Panc1 (cell line): ENCODE measurements around the gene MPRIP. TPM values are rescaled to one million over a fixed set of nuclear protein-coding genes. Genes with fewer than 3 reads are reported as not detected.

Experiments
- ATAC-seq: fragments of 200-7000 bp; cut with Tn5 transposase; 2 replicates; pipeline ENCODE4 v1.9.1; 2020; ENCODE audit warnings: mild to moderate bottlenecking, moderate library complexity
- BruUV-seq: library from RNA; stranded (reverse); fragments of 400-500 nt; replicated peaks from 2 replicates; lab custom pipeline; 2021; lab: Mats Ljungman, UMichigan
- CTCF ChIA-PET: fragments of 300-600 bp; sonication (Branson Sonifier 250); formaldehyde crosslinking; loops from one replicate; lab custom pipeline; 2022; ENCODE audit warnings: antibody characterized with exemption; lab: Charles Lee
- POLR2A ChIA-PET: fragments of 300-600 bp; sonication (Branson Sonifier 250); formaldehyde crosslinking; loops from one replicate; lab custom pipeline; 2022; ENCODE audit warnings: antibody characterized with exemption; lab: Charles Lee
- DNase-seq: peaks from one replicate; pipeline ENCODE4 v3.0.0-alpha.2; 2010; ENCODE audit warnings: low read depth, low spot score
- H3K27ac ChIP-seq: 2 replicates; pipeline ENCODE4 v1.5.1; 2011; ENCODE audit warnings: mild to moderate bottlenecking, low read length, inconsistent platforms
- H3K27me3 ChIP-seq: fragments of 200-500 bp; sonication (Bioruptor generic); 2 replicates; pipeline ENCODE4 v1.6.0; 2014; ENCODE audit warnings: low read length, inconsistent platforms; ENCODE audit not compliant: control insufficient read depth, insufficient read depth
- H3K36me3 ChIP-seq: fragments of 200-500 bp; sonication (Bioruptor generic); 2 replicates; pipeline ENCODE4 v1.5.1; 2014; ENCODE audit warnings: inconsistent platforms, mild to moderate bottlenecking, low read length, moderate library complexity; ENCODE audit not compliant: control insufficient read depth, insufficient read depth
- H3K4me1 ChIP-seq: 2 replicates; pipeline ENCODE4 v1.5.1; 2011; ENCODE audit warnings: inconsistent platforms, mild to moderate bottlenecking, low read length, moderate library complexity; ENCODE audit not compliant: control insufficient read depth, insufficient read depth
- H3K4me3 ChIP-seq, 2 experiments: 2 replicates each; pipeline ENCODE4 v1.5.1; 2011 to 2012; ENCODE audit warnings: low read depth in 2 of 2, low read length in 2 of 2, mild to moderate bottlenecking in 2 of 2, inconsistent platforms in 1 of 2, moderate library complexity in 1 of 2
- H3K9me3 ChIP-seq: fragments of 200-500 bp; sonication (Bioruptor generic); 2 replicates; pipeline ENCODE4 v1.5.1; 2014; ENCODE audit warnings: low read depth, mild to moderate bottlenecking, inconsistent platforms, low read length, moderate library complexity; ENCODE audit not compliant: control insufficient read depth, insufficient read depth
- CTCF ChIP-seq: fragments of 450-650 bp; IDR thresholded peaks from 2 replicates; pipeline ENCODE4 v1.5.1; 2017; ENCODE audit warnings: mild to moderate bottlenecking
- POLR2AphosphoS5 ChIP-seq: IDR thresholded peaks from 2 replicates; pipeline ENCODE4 v1.6.1; 2012; ENCODE audit warnings: mild to moderate bottlenecking, low read depth, low read length, moderate library complexity
- REST ChIP-seq, 2 experiments: IDR thresholded peaks; 2 replicates each; pipeline ENCODE4 v1.6.1; 2011 to 2012; ENCODE audit warnings: low read depth in 2 of 2, control low read depth in 1 of 2, low read length in 1 of 2, mild to moderate bottlenecking in 1 of 2, moderate library complexity in 1 of 2; ENCODE audit not compliant: insufficient read depth in 1 of 2
- SIN3A ChIP-seq: IDR thresholded peaks from 2 replicates; pipeline ENCODE4 v1.6.1; 2012; ENCODE audit warnings: low read depth, mild to moderate bottlenecking, low read length, moderate library complexity, borderline replicate concordance; ENCODE audit not compliant: insufficient read depth
- TCF7L2 ChIP-seq: IDR thresholded peaks from 2 replicates; pipeline ENCODE4 v1.6.1; 2011; ENCODE audit warnings: mild to moderate bottlenecking, low read depth, low read length, inconsistent platforms
- in situ Hi-C: cut with HindIII; loops from 2 replicates; pipeline ENCODE4 v1.10.0; 2016; ENCODE audit warnings: low sequenced_read_pairs, low pct_unique_long_range_greater_than_20kb
- intact Hi-C: fragments of 100-400 bp; cut with micrococcal nuclease; formaldehyde crosslinking; loops from one replicate; pipeline ENCODE4 v1.10.0; 2022; ENCODE audit not compliant: unreplicated experiment
- total RNA-seq: library from RNA; stranded (reverse); gene quantifications from one replicate; pipeline ENCODE4 v1.2.1, GENCODE V29; 2021; ENCODE audit not compliant: unreplicated experiment

Gene MPRIP
- total RNA-seq, 1 experiment from 2014 or later: 155 TPM

DNA sequence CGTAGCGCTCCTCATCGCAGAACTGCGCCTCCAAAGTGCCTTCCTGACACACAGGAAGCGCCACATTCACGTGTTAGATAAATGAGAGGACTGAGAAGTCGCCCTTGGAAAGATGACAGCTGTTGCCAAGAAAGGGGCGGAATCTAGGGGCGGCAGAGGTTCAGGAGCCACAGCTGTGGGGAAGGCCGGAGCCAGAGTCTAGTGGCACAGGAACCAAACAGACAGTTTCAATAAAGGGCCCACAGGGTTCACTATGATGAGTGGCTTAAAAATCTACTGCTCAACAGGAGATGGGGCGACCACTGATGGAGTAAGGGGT is 190.0 kb downstream of the MPRIP start:
- intact Hi-C loops: no loop called here
- CTCF ChIA-PET: no interaction called here

More for the DNA sequence above, 190.0 kb downstream of the MPRIP start:
- TF ChIP-seq CTCF (no peak), REST (IDR thresholded peaks at IDR 0.05; ENCODE audit: insufficient read depth in 1 of 2, low read depth in 2 of 2, low read length in 1 of 2) (no peak), POLR2AphosphoS5 (no peak), SIN3A (no peak), TCF7L2 (no peak)
- Histone ChIP-seq H3K9me3 (no peaks in the 10 kb centered on the region), H3K4me3 (no peak overlapping the region), H3K27ac (no peak overlapping the region), H3K36me3 (peaks cover 8% of the 10 kb centered on the region), H3K27me3 (no peaks in the 10 kb centered on the region), H3K4me1 (no peaks in the 10 kb centered on the region)
- in situ Hi-C loops: no loop called here
- ATAC-seq (no peak), DNase-seq (no peak)
- POLR2A ChIA-PET: no interaction called here
- no TSS peak for BruUV-seq
